MG63 (cell line): Measurements from ENCODE around the gene PLEKHA4. TPM values are rescaled to one million over a fixed set of nuclear protein-coding genes. Genes with fewer than 3 reads are reported as not detected.
A peak's percentile ranks its signal among the peaks of the same experiment; 100 is the strongest.
"Not testable (repeated sequence)": the region's sequence is repeated elsewhere in the genome, so short reads cannot be mapped to it uniquely, and the experiment has no call there.

Experiments
- DNase-seq: peaks from one replicate; pipeline ENCODE4 v3.0.0-alpha.2; 2020
- H3K27me3 ChIP-seq: fragments of 250-450 bp; sonication (Bioruptor Pico); 2 replicates; pipeline ENCODE4 v1.5.1; 2020; ENCODE audit warnings: mild to moderate bottlenecking, moderate library complexity
- H3K36me3 ChIP-seq: fragments of 250-450 bp; sonication (Bioruptor Pico); 2 replicates; pipeline ENCODE4 v1.5.1; 2020; ENCODE audit warnings: mild to moderate bottlenecking, moderate library complexity
- H3K4me3 ChIP-seq: fragments of 250-450 bp; sonication (Bioruptor Pico); 2 replicates; pipeline ENCODE4 v1.5.1; 2020; ENCODE audit warnings: mild to moderate bottlenecking, moderate library complexity
- H3K9me3 ChIP-seq: fragments of 250-450 bp; sonication (Bioruptor Pico); 2 replicates; pipeline ENCODE4 v1.5.1; 2020; ENCODE audit warnings: mild to moderate bottlenecking, moderate library complexity
- total RNA-seq: library from RNA; depleted of rRNA; stranded (reverse); fragments of >200 nt; shearing (Covaris generic); gene quantifications from 2 replicates; pipeline ENCODE4 v1.2.3, GENCODE V29; 2014; ENCODE audit warnings: low replicate concordance

The PLEKHA4 gene
- total RNA-seq, 1 experiment from 2014 or later = 14.5 TPM

- Histone ChIP-seq H3K36me3 (peaks cover 23% of the 10 kb centered on the region), H3K27me3 (no peaks in the 10 kb centered on the region), H3K9me3 (no peaks in the 10 kb centered on the region), H3K4me3 (no peak overlapping the region)
- DNase-seq = no peak
These were observed 16.1 kb downstream of the PLEKHA4 start for GRCh38 chr19:48852292-48852691.

- peaks cover 34% of the 10 kb centered on the region for H3K36me3 ChIP-seq
- not testable (repeated sequence) for H3K4me3 ChIP-seq, DNase-seq, H3K27me3 ChIP-seq, H3K9me3 ChIP-seq
These were observed 21.8 kb downstream of the PLEKHA4 start for GRCh38 chr19:48846659-48847058.

- peaks cover 31% of the 10 kb centered on the region for H3K36me3 ChIP-seq
- H3K4me3 ChIP-seq = no peak overlapping the region
- no peaks in the 10 kb centered on the region for H3K27me3 ChIP-seq
- no peak for DNase-seq
- no peaks in the 10 kb centered on the region for H3K9me3 ChIP-seq
These were observed 23.0 kb downstream of the PLEKHA4 start for GRCh38 chr19:48845384-48845783.

- H3K27me3 ChIP-seq = no peaks in the 10 kb centered on the region
- H3K9me3 ChIP-seq = no peaks in the 10 kb centered on the region
- DNase-seq = peak; percentile 22
- no peak overlapping the region for H3K4me3 ChIP-seq
- H3K36me3 ChIP-seq = peaks cover 31% of the 10 kb centered on the region
These were observed 23.9 kb downstream of the PLEKHA4 start for GRCh38 chr19:48844472-48844871.

GRCh38 chr19:48842789-48843162, 25.6 kb downstream of the PLEKHA4 start:
- Histone ChIP-seq H3K4me3 (no peak overlapping the region), H3K27me3 (no peaks in the 10 kb centered on the region), H3K36me3 (peaks cover 29% of the 10 kb centered on the region), H3K9me3 (no peaks in the 10 kb centered on the region)
- DNase-seq = peak; percentile 56

DNA sequence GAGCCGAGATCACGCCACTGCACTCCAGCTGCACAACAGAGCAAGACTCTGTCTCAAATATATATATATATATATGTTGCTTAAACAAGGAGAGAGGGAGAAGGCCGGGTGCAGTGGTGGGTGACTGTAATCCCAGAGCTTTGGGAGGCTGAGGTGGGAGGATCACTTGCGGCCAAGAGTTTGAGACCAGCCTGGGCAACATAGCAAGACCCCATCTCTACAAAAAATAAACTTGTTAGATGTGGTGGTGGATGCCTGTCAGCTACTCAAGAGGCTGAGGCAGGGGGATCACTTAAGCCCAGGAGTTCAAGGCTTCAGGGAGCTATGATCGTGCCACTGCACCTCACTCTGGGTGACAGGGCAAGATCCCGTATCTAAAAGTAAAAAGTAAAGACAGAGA, 26.8 kb downstream of the PLEKHA4 start:
- H3K4me3 ChIP-seq = no peak overlapping the region
- no peaks in the 10 kb centered on the region for H3K27me3 ChIP-seq
- peaks cover 27% of the 10 kb centered on the region for H3K36me3 ChIP-seq
- DNase-seq = no peak
- H3K9me3 ChIP-seq = no peaks in the 10 kb centered on the region

DNA sequence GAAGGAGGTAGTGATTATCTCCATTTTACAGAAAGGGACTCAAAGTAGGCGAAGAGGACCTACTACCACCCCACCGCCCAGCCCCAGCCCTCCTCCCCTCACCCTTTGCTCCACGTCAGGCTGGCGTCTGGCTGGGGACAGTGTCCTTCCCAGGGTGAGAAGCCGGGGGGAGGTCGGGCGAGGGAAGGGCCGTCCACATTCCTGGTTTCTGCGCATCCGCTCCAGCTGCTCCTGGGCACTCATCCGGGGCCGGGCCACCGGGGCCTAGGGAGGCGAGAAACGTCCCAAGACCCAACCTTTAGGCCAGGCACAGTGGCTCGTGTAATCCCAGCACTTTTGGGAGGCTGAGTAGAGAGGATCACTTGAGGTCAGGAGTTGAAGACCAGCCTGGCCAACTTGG, 27.4 kb downstream of the PLEKHA4 start:
- H3K36me3 ChIP-seq = peaks cover 24% of the 10 kb centered on the region
- DNase-seq = no peak

GRCh38 chr19:48837687-48838086, 30.7 kb downstream of the PLEKHA4 start:
- no peak for DNase-seq
- Histone ChIP-seq H3K27me3 (no peaks in the 10 kb centered on the region), H3K4me3 (no peak overlapping the region), H3K36me3 (peaks cover 4% of the 10 kb centered on the region), H3K9me3 (no peaks in the 10 kb centered on the region)

More for the DNA sequence above, 27.4 kb downstream of the PLEKHA4 start:
- Histone ChIP-seq H3K27me3 (no peaks in the 10 kb centered on the region), H3K9me3 (no peaks in the 10 kb centered on the region), H3K4me3 (no peak overlapping the region)

- Histone ChIP-seq H3K4me3 (no peak overlapping the region), H3K27me3 (no peaks in the 10 kb centered on the region), H3K9me3 (no peaks in the 10 kb centered on the region), H3K36me3 (peaks cover 4% of the 10 kb centered on the region; the same call in 1 of the 2 replicates)
- DNase-seq = peak; percentile 15
These were observed 31.3 kb downstream of the PLEKHA4 start for GRCh38 chr19:48837051-48837524.

DNA sequence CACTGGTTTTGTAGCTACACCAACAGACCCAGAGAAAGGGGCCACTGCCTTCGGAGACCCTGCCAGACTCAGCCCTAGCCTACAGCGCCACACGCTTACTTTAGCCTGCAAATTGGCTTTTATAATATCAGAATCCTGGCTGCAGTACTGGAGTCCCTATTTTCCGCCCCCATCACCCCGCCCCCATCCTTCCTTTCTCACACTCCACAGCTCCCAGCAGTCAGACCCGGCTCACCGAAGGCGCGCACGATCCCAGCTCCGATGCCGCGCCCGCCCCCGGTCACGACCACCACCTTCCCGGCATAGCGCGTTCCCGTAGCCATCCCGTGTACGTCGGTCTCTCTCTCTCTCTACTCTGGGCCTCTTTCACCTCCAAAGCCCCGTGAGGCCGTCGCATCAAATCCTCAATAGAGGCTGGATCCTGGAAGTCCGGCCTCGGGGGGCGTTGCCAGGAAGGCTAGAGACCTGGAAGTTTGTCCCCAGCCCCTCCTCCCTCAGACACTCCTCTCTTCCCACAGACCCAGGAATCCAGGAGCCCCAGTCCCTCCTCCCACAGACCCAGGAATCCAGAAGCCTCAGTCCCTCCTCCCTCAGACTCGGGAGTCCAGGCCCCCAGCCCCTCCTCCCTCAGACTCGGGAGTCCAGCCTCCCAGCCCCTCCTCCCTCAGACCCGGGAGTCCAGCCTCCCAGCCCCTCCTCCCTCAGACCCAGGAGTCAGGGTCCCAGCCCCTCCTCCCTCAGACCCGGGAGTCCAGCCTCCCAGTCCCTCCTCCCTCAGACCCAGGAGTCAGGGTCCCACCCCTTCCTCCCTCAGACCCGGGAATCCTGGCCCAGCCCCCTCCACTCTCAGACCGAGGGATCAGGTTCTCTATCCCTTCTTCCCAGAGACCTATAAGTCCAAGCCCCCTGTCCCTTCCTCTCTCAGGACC, 32.1 kb downstream of the PLEKHA4 start, which contains the start of gene HSD17B14:
Gene HSD17B14 (minus strand): TSS at position 403 of the 929 bp plus-strand sequence. CDS start 80 bp downstream, at position 323.
- Histone ChIP-seq H3K36me3 (peaks cover 4% of the 10 kb centered on the region; the same call in 1 of the 2 replicates), H3K27me3 (no peaks in the 10 kb centered on the region), H3K4me3 (no peak within 1 kb of the TSS), H3K9me3 (no peaks in the 10 kb centered on the region)
- DNase-seq = no peak

DNA sequence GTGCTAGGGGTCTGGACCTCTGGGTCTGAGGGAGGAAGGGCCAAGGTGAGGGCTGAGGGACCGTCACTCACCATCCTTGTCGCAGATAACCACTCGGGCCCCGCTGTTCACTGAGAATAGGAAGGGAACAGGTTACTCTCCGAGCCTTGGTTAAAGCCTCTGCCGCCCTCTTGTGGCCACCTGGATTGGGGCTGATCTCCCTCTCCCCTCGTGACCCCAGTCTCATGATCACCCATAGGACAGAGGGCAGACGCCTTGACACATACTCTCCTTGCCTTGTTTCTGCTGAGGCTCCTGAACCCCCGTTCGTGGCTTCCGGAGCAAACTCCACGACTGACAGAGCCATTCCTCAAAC, 32.7 kb downstream of the PLEKHA4 start:
- Histone ChIP-seq H3K27me3 (no peaks in the 10 kb centered on the region), H3K9me3 (no peaks in the 10 kb centered on the region), H3K36me3 (peaks cover 4% of the 10 kb centered on the region; the same call in 1 of the 2 replicates), H3K4me3 (no peak overlapping the region)
- peak; percentile 77 for DNase-seq

DNA sequence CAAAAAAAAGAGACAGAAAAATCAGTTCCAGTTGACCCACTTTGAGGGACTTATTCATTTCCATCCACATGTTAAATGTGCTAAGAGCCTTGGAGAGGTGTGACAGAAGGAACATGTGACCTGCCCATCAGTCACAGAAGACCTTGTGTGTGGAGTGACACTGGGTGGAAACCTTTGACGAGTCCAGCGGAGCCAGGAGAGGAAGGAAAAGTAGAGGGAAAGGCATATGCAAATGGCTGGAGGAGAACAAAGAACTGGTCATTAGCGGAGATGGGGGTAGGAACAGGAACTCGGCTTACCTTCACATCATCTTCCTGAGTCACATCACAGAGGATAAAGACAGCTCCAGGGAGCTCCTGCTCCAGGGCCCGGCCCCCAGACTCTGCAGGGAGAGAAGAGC, 34.4 kb downstream of the PLEKHA4 start:
- no peak for DNase-seq
- peaks cover 4% of the 10 kb centered on the region; the same call in 1 of the 2 replicates for H3K36me3 ChIP-seq
- H3K9me3 ChIP-seq = no peaks in the 10 kb centered on the region
- H3K4me3 ChIP-seq = no peak overlapping the region
- H3K27me3 ChIP-seq = no peaks in the 10 kb centered on the region

DNA sequence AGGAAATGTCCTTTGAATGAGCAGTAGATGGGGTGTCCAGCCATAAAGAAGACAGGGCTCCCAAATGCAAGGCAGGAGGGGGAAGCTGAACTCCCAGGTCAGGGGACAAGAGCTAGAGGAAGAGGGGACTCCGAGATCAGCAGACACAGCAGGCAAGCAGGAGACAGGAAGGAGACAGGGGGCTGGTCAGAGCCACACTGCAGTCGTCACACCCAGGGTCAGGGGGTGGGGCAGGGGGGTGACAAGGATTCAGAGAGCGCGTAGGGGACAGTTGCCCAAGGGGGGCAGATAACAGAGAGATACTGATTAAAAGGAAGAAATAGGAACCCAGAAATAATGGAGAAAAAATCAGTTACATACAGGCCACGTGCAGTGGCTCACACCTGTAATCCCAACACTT, 35.4 kb downstream of the PLEKHA4 start:
- H3K27me3 ChIP-seq = no peaks in the 10 kb centered on the region
- peaks cover 4% of the 10 kb centered on the region; the same call in 1 of the 2 replicates for H3K36me3 ChIP-seq
- no peak overlapping the region for H3K4me3 ChIP-seq
- H3K9me3 ChIP-seq = no peaks in the 10 kb centered on the region
- DNase-seq = no peak

DNA sequence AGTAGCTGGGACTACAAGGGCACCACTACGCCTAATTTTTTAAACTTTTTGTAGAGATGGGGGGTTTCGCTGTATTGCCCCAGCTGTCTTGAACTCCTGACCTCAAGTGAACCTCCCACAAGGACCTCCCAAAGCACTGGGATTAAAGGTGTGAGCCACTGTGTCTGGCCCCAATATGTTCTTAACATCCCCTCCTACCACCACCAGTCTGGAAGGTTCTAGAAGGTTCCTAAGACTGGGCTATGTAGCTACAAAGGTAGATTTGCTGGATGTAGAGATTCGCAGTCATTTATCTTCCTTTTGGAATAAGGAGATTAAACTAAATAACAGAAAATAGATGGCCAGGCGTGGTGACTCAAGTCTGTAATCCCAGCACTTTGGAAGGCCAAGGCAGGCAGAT, 37.5 kb downstream of the PLEKHA4 start:
- no peaks in the 10 kb centered on the region for H3K27me3 ChIP-seq
- H3K9me3 ChIP-seq = no peaks in the 10 kb centered on the region
- no peak overlapping the region for H3K4me3 ChIP-seq
- no peak for DNase-seq
- no peaks in the 10 kb centered on the region; the same call in 1 of the 2 replicates for H3K36me3 ChIP-seq

DNA sequence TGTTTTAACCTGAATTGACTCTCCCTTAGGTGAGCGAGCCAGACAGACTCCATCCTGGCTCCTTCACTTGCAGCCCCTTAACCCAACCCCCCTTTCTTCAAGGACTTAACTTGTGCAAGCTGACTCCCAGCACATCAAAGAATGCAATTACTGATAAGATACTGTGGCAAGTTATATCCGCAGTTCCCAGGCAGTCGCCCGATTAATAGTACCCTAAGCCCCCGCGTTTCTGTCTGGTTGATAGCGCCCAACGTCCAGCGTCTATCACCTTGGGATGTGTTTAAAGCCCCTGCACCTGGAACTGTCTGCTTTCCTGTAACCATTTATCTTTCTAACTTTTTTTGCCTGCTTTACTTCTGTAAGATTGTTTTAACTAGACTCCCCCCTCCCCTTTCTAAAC, 38.3 kb downstream of the PLEKHA4 start:
- no peak for DNase-seq
- no peaks in the 10 kb centered on the region for H3K27me3 ChIP-seq
- H3K4me3 ChIP-seq = no peak overlapping the region
- H3K36me3 ChIP-seq = no peaks in the 10 kb centered on the region; the same call in 1 of the 2 replicates
- no peaks in the 10 kb centered on the region for H3K9me3 ChIP-seq

- Histone ChIP-seq H3K9me3 (no peaks in the 10 kb centered on the region; the same call in 1 of the 2 replicates), H3K36me3 (no peaks in the 10 kb centered on the region; the same call in 1 of the 2 replicates), H3K27me3 (no peaks in the 10 kb centered on the region), H3K4me3 (no peak overlapping the region)
- DNase-seq = no peak
These were observed 41.8 kb downstream of the PLEKHA4 start for GRCh38 chr19:48826606-48827020.

DNA sequence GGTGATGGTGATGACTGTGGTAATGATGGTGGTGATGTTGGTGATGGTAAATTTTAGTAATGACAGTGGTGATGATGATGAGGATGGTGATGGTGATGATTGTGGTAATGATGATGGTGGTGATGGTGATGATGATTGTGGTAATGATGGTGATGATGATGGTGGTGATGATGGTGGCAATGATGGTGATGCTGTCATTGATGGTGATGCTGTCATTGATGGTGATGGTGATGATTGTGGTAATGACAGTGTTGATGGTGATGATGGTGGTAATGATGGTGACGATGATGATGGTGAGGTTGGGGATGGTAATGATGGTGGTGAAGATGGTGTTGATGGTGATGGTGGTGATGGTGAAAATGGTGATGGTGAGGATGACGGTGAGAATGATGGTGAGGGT, 45.9 kb downstream of the PLEKHA4 start:
- H3K27me3 ChIP-seq = no peaks in the 10 kb centered on the region
- H3K4me3 ChIP-seq = no peak overlapping the region
- H3K36me3 ChIP-seq = no peaks in the 10 kb centered on the region; the same call in 1 of the 2 replicates
- no peaks in the 10 kb centered on the region; the same call in 1 of the 2 replicates for H3K9me3 ChIP-seq
- no peak for DNase-seq
